ENCODE data around the gene LTBP2.

DNA sequence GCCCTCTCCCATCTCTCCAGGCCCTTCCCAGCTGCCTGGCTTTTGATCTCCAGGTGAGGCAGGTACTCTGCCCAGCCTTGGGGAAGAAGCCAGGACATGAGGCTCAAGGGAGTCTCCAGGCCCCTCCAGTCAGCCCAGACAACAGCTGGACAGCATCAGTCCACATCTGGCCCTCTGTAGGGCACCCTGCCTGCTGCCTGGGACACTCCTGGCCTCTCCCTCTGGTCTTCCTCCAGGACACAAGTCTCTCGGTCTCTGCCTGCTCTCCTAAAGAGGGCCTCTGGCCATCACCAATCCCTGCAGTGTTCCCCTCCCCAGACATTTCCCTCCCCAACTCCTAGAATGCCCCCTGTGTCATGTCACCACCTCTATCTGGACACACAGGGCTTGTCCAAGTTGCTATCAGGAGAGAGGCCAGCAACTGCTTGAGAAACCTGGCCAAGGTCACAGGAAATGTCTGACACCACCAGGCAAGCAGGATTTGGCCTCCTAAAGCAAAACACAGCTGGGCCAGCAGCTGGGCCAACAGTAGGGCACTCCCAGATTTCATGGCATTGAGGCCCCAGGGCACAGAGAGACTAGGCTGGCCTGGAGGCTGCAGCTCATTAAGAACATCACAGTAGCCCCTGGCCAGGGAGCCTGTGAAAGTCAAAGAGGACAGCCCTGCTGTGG is 29.0 kb downstream of the LTBP2 start:
- TF ChIP-seq EP300 (IDR thresholded peaks at IDR 0.05; ENCODE audit: borderline replicate concordance in 1 of 2, low read depth in 2 of 2, low read length in 2 of 2): no peak
- no peak for TF ChIP-seq PHF8 (conservative IDR thresholded peaks at IDR 0.05; ENCODE audit: low read depth, low read length)
- TF ChIP-seq, protein P1, sequence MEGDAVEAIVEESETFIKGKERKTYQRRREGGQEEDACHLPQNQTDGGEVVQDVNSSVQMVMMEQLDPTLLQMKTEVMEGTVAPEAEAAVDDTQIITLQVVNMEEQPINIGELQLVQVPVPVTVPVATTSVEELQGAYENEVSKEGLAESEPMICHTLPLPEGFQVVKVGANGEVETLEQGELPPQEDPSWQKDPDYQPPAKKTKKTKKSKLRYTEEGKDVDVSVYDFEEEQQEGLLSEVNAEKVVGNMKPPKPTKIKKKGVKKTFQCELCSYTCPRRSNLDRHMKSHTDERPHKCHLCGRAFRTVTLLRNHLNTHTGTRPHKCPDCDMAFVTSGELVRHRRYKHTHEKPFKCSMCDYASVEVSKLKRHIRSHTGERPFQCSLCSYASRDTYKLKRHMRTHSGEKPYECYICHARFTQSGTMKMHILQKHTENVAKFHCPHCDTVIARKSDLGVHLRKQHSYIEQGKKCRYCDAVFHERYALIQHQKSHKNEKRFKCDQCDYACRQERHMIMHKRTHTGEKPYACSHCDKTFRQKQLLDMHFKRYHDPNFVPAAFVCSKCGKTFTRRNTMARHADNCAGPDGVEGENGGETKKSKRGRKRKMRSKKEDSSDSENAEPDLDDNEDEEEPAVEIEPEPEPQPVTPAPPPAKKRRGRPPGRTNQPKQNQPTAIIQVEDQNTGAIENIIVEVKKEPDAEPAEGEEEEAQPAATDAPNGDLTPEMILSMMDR (IDR thresholded peaks at IDR 0.05; ENCODE audit: control extremely low read depth in 1 of 3, insufficient read depth in 1 of 3, low read depth in 1 of 3, low read length in 3 of 3): no peak
- TF ChIP-seq MAX (IDR thresholded peaks at IDR 0.05): no peak
- no peak for TF ChIP-seq TCF12 (IDR thresholded peaks at IDR 0.05; ENCODE audit: low read depth, low read length)
- no peak for TF ChIP-seq SP1 (IDR thresholded peaks at IDR 0.05; ENCODE audit: low read depth, low read length)
- no peak for TF ChIP-seq KDM1A (IDR thresholded peaks at IDR 0.05; ENCODE audit: borderline replicate concordance, low read length)

All from H1 (cell line).